ENCODE data around the gene MAOA.

DNA sequence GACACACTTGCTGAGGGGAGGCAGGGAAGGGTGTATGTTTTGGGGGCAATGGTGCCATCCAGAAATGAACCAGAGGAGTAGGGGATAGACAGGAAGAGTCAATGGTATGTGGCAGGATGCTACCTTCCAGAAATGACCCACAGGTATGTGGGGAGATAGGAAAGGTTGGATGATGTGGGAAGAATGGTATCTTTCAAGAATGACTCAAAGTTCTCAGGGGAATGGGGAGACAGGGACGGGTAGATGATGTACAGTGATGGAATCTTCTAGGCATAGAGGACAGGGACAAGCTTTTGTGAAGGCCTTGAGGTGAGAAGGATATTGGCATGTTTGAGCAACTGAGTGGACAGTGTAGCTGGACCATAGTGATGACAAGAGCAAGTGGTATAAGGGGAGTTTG is 64.9 kb downstream of the MAOA start:
- TF ChIP-seq TAF7 (tag; IDR thresholded peaks at IDR 0.05) (no peak), FOXJ3 (CRISPR knock-in tag; IDR thresholded peaks at IDR 0.05) (no peak), RAD21 (CRISPR knock-in tag; conservative IDR thresholded peaks at IDR 0.05 in 1 of 2, IDR thresholded peaks at IDR 0.05 in 1 of 2) (no peak), POLR2A (conservative IDR thresholded peaks at IDR 0.05) (no peak), CEBPB (tag; IDR thresholded peaks at IDR 0.05) (no peak), MXI1 (IDR thresholded peaks at IDR 0.05; ENCODE audit: low read depth, low read length) (no peak), BRF1 (IDR thresholded peaks at IDR 0.05; ENCODE audit: borderline replicate concordance, extremely low read depth, insufficient read length) (no peak), NFYB (IDR thresholded peaks at IDR 0.05; ENCODE audit: extremely low read depth, insufficient read length) (no peak), ESRRA (IDR thresholded peaks at IDR 0.05; ENCODE audit: borderline replicate concordance, low read depth) (no peak), SIN3A (IDR thresholded peaks at IDR 0.05; ENCODE audit: borderline replicate concordance in 2 of 2, control insufficient read depth in 1 of 2, low read depth in 2 of 2, low read length in 2 of 2) (no peak), KDM4B (IDR thresholded peaks at IDR 0.05; ENCODE audit: borderline replicate concordance in 2 of 2, low read depth in 1 of 2) (no peak)
- TF ChIP-seq, protein P1, sequence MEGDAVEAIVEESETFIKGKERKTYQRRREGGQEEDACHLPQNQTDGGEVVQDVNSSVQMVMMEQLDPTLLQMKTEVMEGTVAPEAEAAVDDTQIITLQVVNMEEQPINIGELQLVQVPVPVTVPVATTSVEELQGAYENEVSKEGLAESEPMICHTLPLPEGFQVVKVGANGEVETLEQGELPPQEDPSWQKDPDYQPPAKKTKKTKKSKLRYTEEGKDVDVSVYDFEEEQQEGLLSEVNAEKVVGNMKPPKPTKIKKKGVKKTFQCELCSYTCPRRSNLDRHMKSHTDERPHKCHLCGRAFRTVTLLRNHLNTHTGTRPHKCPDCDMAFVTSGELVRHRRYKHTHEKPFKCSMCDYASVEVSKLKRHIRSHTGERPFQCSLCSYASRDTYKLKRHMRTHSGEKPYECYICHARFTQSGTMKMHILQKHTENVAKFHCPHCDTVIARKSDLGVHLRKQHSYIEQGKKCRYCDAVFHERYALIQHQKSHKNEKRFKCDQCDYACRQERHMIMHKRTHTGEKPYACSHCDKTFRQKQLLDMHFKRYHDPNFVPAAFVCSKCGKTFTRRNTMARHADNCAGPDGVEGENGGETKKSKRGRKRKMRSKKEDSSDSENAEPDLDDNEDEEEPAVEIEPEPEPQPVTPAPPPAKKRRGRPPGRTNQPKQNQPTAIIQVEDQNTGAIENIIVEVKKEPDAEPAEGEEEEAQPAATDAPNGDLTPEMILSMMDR (IDR thresholded peaks at IDR 0.05 in 2 of 3, conservative IDR thresholded peaks at IDR 0.05 in 1 of 3; ENCODE audit: insufficient read depth in 2 of 3, low read depth in 1 of 3, low read length in 3 of 3): no peak
- TF ChIP-seq, protein P2, sequence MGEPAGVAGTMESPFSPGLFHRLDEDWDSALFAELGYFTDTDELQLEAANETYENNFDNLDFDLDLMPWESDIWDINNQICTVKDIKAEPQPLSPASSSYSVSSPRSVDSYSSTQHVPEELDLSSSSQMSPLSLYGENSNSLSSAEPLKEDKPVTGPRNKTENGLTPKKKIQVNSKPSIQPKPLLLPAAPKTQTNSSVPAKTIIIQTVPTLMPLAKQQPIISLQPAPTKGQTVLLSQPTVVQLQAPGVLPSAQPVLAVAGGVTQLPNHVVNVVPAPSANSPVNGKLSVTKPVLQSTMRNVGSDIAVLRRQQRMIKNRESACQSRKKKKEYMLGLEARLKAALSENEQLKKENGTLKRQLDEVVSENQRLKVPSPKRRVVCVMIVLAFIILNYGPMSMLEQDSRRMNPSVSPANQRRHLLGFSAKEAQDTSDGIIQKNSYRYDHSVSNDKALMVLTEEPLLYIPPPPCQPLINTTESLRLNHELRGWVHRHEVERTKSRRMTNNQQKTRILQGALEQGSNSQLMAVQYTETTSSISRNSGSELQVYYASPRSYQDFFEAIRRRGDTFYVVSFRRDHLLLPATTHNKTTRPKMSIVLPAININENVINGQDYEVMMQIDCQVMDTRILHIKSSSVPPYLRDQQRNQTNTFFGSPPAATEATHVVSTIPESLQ (CRISPR knock-in tag; IDR thresholded peaks at IDR 0.05): no peak
- TF ChIP-seq, protein P3, sequence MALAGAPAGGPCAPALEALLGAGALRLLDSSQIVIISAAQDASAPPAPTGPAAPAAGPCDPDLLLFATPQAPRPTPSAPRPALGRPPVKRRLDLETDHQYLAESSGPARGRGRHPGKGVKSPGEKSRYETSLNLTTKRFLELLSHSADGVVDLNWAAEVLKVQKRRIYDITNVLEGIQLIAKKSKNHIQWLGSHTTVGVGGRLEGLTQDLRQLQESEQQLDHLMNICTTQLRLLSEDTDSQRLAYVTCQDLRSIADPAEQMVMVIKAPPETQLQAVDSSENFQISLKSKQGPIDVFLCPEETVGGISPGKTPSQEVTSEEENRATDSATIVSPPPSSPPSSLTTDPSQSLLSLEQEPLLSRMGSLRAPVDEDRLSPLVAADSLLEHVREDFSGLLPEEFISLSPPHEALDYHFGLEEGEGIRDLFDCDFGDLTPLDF (CRISPR knock-in tag; IDR thresholded peaks at IDR 0.05): no peak
